Naive thymus-derived CD4-positive, alpha-beta T cell (primary cell): Measurements from ENCODE around the gene GUCY1B1. TPM values are rescaled to one million over a fixed set of nuclear protein-coding genes. Genes with fewer than 3 reads are reported as not detected.

Experiments
- ATAC-seq: fragments of 150-1000 bp; cut with Tn5 transposase; 2 replicates; pipeline ENCODE4 v1.10.0; 2021; ENCODE audit warnings: mild to moderate bottlenecking, moderate library complexity
- CTCF ChIA-PET: fragments of 350-600 bp; sonication (Branson Sonifier 250); formaldehyde crosslinking; loops from one replicate; lab custom pipeline; 2021; ENCODE audit warnings: antibody characterized with exemption; lab: Charles Lee
- POLR2A ChIA-PET: fragments of 350-600 bp; sonication (Branson Sonifier 250); formaldehyde crosslinking; loops from one replicate; lab custom pipeline; 2021; ENCODE audit warnings: antibody characterized with exemption, inconsistent platforms; lab: Charles Lee
- DNase-seq, 9 donors: peaks; one replicate each; pipeline versions ENCODE4 v3.0.0 to v3.0.0-alpha.2; 2020 to 2022; ENCODE audit warnings: mixed read lengths in 1 of 9
- H3K27ac ChIP-seq: one replicate; pipeline ENCODE4 v1.7.0; 2013; ENCODE audit warnings: mild to moderate bottlenecking, low read depth, low read length, moderate library complexity
- H3K27me3 ChIP-seq, 2 donors: one replicate each; pipeline ENCODE4 v1.7.0; 2013; ENCODE audit warnings: low read length in 2 of 2, mild to moderate bottlenecking in 2 of 2, moderate library complexity in 2 of 2; ENCODE audit not compliant: control insufficient read depth in 2 of 2, insufficient read depth in 2 of 2
- H3K36me3 ChIP-seq, 3 experiments: 1 replicate in 2 of 3; 2 replicates in 1 of 3; pipeline ENCODE4 v1.7.0; 2013; ENCODE audit warnings: low read length in 3 of 3, mild to moderate bottlenecking in 3 of 3, moderate library complexity in 1 of 3; ENCODE audit not compliant: insufficient read depth in 3 of 3, control insufficient read depth in 2 of 3
- H3K4me1 ChIP-seq, 2 donors: one replicate each; pipeline ENCODE4 v1.7.0; 2013; ENCODE audit warnings: low read length in 2 of 2, mild to moderate bottlenecking in 2 of 2, moderate library complexity in 1 of 2; ENCODE audit not compliant: control insufficient read depth in 2 of 2, insufficient read depth in 2 of 2
- H3K4me3 ChIP-seq: 2 replicates; pipeline ENCODE4 v1.7.0; 2013; ENCODE audit warnings: mild to moderate bottlenecking, low read length
- H3K9me3 ChIP-seq, 3 experiments: 1 replicate in 2 of 3; 2 replicates in 1 of 3; pipeline ENCODE4 v1.7.0; 2013; ENCODE audit warnings: low read length in 3 of 3; ENCODE audit not compliant: control insufficient read depth in 2 of 3
- H3K27ac Mint-ChIP-seq, 9 donors: one replicate each; pipeline ENCODE4 v1.8.0; 2020 to 2022; ENCODE audit warnings: mixed read lengths in 9 of 9, mild to moderate bottlenecking in 8 of 9, moderate library complexity in 5 of 9, inconsistent platforms in 2 of 9
- H3K27me3 Mint-ChIP-seq, 5 donors: one replicate each; pipeline ENCODE4 v1.8.0; 2021 to 2022; ENCODE audit warnings: mixed read lengths in 5 of 5, mild to moderate bottlenecking in 1 of 5
- H3K36me3 Mint-ChIP-seq, 5 donors: one replicate each; pipeline ENCODE4 v1.8.0; 2020 to 2022; ENCODE audit warnings: mixed read lengths in 5 of 5, mild to moderate bottlenecking in 3 of 5, inconsistent platforms in 1 of 5
- H3K4me1 Mint-ChIP-seq, 7 donors: one replicate each; pipeline ENCODE4 v1.8.0; 2020 to 2022; ENCODE audit warnings: mixed read lengths in 7 of 7, mild to moderate bottlenecking in 3 of 7, inconsistent platforms in 1 of 7
- H3K4me3 Mint-ChIP-seq, 10 donors: one replicate each; pipeline ENCODE4 v1.8.0; 2020 to 2022; ENCODE audit warnings: mild to moderate bottlenecking in 10 of 10, mixed read lengths in 10 of 10, moderate library complexity in 6 of 10, inconsistent platforms in 2 of 10
- H3K9me3 Mint-ChIP-seq, 11 donors: one replicate each; pipeline ENCODE4 v1.8.0; 2020 to 2022; ENCODE audit warnings: mixed read lengths in 11 of 11, mild to moderate bottlenecking in 4 of 11, inconsistent platforms in 1 of 11, moderate library complexity in 1 of 11
- intact Hi-C, 2 donors: fragments of 100-400 bp; cut with micrococcal nuclease; formaldehyde crosslinking; loops; one replicate each; pipeline ENCODE4 v1.15.1; 2023
- polyA plus RNA-seq, 2 donors: library from polyadenylated mRNA; unstranded; fragments of 300-500 nt; fragmentation: Illumina TruSeq; gene quantifications; one replicate each; pipeline ENCODE4 v1.2.3, GENCODE V29; 2021
- total RNA-seq, 6 experiments: library from RNA in 5 of 6; stranded (reverse) in 5 of 6; gene quantifications; 1 replicate in 5 of 6; 2 replicates in 1 of 6; pipeline ENCODE4 v1.2.3 and lab custom pipeline; 2021 to 2026

The GUCY1B1 gene
- total RNA-seq, result 1 to 10 TPM in 1 of 5 experiments, under 1 TPM in 2, not detected in 2; 0.22 to 1.7 (median 0.29) TPM
- polyA plus RNA-seq, result not detected
- total RNA-seq (lab: John Stamatoyannopoulos, UW), result not detected

DNA sequence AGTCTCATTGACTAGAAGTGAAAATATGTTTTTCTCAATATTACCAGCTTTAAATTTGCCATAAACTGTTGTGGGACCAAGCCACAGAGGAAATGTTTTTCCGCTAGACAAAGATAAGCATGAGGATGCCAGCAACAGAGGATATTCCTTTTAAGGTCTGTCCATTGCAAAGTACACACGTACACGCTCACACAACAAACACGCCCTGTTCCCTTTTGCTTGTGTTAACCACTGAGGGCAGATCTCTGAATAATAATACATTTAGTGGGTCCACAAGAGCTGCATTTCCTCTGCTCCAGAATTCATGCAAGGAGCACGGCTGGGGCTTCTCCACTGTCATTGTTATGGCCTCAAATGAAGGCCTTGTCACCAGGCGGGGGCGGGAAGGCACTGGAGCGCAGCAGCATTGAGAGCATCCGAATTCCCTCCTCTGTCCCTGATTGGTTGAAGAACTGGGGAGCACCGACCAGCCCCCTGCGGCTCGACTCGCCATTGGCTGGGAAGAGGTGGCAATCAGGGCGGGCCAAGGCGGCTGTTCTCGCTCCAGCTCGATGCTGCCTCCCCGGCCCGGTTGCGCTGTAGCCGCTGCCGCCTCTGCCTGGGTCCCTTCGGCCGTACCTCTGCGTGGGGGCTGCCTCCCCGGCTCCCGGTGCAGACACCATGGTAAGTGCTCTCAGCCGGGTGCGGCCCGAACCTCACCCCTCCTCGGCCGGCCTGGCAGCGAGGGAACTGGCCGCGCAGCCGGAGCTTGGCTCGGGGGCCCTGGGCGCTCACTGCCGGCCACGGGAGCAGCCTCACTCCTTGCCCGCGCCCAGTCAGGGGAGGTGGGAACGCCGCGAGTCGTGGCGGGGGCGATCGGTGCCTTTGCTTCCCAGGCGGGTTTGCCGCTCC, at the start of gene GUCY1B1:
TSS of gene GUCY1B1 (plus strand) at position 541 of the 891 bp plus-strand sequence. CDS start at position 661, 120 bp downstream.
- no peaks in the 10 kb centered on the region for H3K9me3 ChIP-seq
- CTCF ChIA-PET, result interaction anchor here (0.6 kb wide), 1 partner anchor 230 kb away, joined by 4 read pairs; no protein-coding TSS in a partner anchor

DNA sequence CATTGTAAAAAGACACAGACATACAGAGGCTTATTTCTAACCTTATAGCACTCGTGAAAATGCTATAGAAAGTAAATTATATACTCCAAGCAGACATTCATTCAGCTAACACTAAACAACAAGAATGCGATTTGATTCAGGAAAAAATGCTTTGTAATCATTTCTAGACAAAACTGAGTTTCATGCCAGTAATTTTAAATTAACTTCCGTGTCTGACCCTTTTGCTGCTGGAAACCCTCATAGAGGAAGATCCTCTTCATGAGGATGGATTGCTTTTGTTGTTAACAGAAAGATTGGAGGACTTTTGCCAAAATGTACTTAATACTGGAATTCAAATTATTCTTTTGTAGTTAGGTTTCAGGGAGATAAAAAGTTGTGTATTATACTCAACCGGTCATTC, 48.9 kb upstream of the GUCY1B1 start:
- no peaks in the 10 kb centered on the region for H3K36me3 ChIP-seq
- H3K27ac ChIP-seq, result no peak overlapping the region
- no peaks in the 10 kb centered on the region for H3K36me3 Mint-ChIP-seq
- ATAC-seq (no peak), DNase-seq (no peak)
- no peak overlapping the region for H3K4me3 Mint-ChIP-seq
- ChIA-PET CTCF (no interaction called here), POLR2A (no interaction called here)
- intact Hi-C loops, result no loop called here
- H3K27me3 ChIP-seq, result no peaks in the 10 kb centered on the region
- H3K4me1 Mint-ChIP-seq, result no peaks in the 10 kb centered on the region
- no peak overlapping the region for H3K4me3 ChIP-seq
- no peaks in the 10 kb centered on the region for H3K4me1 ChIP-seq
- H3K27ac Mint-ChIP-seq, result no peak overlapping the region
- no peaks in the 10 kb centered on the region for H3K9me3 Mint-ChIP-seq
- H3K27me3 Mint-ChIP-seq, result peaks cover 0 to 9% (median 0%) of the 10 kb centered on the region in 5 donors
- no peaks in the 10 kb centered on the region for H3K9me3 ChIP-seq

More for the DNA sequence above, at the start of gene GUCY1B1:
- Mint-ChIP-seq H3K9me3 (peaks cover 0 to 10% (median 0%) of the 10 kb centered on the region in 11 donors), H3K27me3 (peaks cover 17 to 44% (median 32%) of the 10 kb centered on the region in 5 donors), H3K4me1 (peaks cover 6 to 14% (median 10%) of the 10 kb centered on the region in 7 donors), H3K27ac (peak within 1 kb of the TSS in 1 of 9 donors; percentile 53), H3K4me3 (peak within 1 kb of the TSS; percentile 33 to 79 (median 70)), H3K36me3 (peaks cover 0 to 2% (median 0%) of the 10 kb centered on the region in 5 donors)
- intact Hi-C loops, result loop anchor here in 1 of 2 donors (5.0 kb wide), 1 partner anchor 381 kb away; the partner anchor contains the start of gene MAP9
- H3K4me3 ChIP-seq, result no peak within 1 kb of the TSS
- DNase-seq, result peak; percentile 35 to 81 (median 61)
- ATAC-seq, result peak; percentile 98
- no peaks in the 10 kb centered on the region for H3K36me3 ChIP-seq
- peaks cover 0 to 10% of the 10 kb centered on the region in 2 donors for H3K27me3 ChIP-seq
- POLR2A ChIA-PET, result no interaction called here
- no peaks in the 10 kb centered on the region for H3K4me1 ChIP-seq
- H3K27ac ChIP-seq, result no peak within 1 kb of the TSS

DNA sequence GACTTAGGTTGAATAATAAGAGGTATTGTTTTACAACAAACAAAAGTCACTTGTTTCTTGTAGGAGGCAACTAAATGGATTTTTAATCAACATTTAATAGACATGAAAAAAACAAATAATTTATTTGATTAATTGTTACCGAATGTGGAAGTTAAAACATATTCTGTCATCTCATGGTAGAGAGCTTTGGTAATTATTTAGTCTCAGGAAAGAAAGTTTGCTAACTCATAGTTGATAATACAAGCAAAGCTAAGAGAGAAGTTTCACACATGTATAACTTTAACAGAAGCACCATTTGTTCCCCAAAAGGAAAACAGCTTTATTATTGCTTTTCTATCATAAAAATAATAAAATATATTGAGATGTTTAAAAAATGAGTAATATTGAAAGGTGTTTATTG, 47.3 kb upstream of the GUCY1B1 start:
- no peak overlapping the region for H3K4me3 Mint-ChIP-seq
- Histone ChIP-seq H3K4me1 (no peaks in the 10 kb centered on the region), H3K4me3 (no peak overlapping the region), H3K27me3 (no peaks in the 10 kb centered on the region), H3K27ac (no peak overlapping the region), H3K9me3 (no peaks in the 10 kb centered on the region), H3K36me3 (no peaks in the 10 kb centered on the region)
- no peak for DNase-seq
- ChIA-PET CTCF (interaction anchor here (0.7 kb wide), 1 partner anchor 9 kb away, joined by 4 read pairs; no protein-coding TSS in a partner anchor), POLR2A (no interaction called here)
- no peaks in the 10 kb centered on the region for H3K36me3 Mint-ChIP-seq
- H3K27ac Mint-ChIP-seq, result no peak overlapping the region
- peaks cover 0 to 4% (median 0%) of the 10 kb centered on the region in 11 donors for H3K9me3 Mint-ChIP-seq
- ATAC-seq, result no peak
- peaks cover 0 to 19% (median 0%) of the 10 kb centered on the region in 5 donors for H3K27me3 Mint-ChIP-seq
- intact Hi-C loops, result no loop called here
- no peaks in the 10 kb centered on the region for H3K4me1 Mint-ChIP-seq

DNA sequence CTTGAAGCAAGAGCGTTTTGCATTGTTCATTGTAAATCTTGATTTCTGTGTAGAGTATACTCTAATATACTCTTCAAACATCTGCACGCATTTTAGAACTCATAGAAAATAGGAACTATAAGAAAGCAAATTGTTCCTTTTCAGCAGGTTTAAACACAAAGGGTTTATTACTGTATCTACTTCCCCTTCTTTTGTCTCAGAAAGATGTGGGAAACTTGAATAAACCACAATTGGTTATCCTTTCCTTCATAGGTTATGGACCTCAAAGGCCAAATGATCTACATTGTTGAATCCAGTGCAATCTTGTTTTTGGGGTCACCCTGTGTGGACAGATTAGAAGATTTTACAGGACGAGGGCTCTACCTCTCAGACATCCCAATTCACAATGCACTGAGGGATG, 46.0 kb upstream of the GUCY1B1 start:
- ChIA-PET POLR2A (no interaction called here), CTCF (no interaction called here)
- no peak overlapping the region for H3K4me3 ChIP-seq
- Mint-ChIP-seq H3K27ac (no peak overlapping the region), H3K4me3 (no peak overlapping the region), H3K27me3 (peaks cover 0 to 19% (median 0%) of the 10 kb centered on the region in 5 donors), H3K4me1 (no peaks in the 10 kb centered on the region), H3K36me3 (no peaks in the 10 kb centered on the region), H3K9me3 (peaks cover 0 to 7% (median 0%) of the 10 kb centered on the region in 11 donors)
- H3K4me1 ChIP-seq, result no peaks in the 10 kb centered on the region
- DNase-seq, result no peak
- H3K27ac ChIP-seq, result no peak overlapping the region
- peak; percentile 8 for ATAC-seq
- no peaks in the 10 kb centered on the region for H3K9me3 ChIP-seq
- intact Hi-C loops, result no loop called here
- H3K27me3 ChIP-seq, result no peaks in the 10 kb centered on the region
- H3K36me3 ChIP-seq, result no peaks in the 10 kb centered on the region

DNA sequence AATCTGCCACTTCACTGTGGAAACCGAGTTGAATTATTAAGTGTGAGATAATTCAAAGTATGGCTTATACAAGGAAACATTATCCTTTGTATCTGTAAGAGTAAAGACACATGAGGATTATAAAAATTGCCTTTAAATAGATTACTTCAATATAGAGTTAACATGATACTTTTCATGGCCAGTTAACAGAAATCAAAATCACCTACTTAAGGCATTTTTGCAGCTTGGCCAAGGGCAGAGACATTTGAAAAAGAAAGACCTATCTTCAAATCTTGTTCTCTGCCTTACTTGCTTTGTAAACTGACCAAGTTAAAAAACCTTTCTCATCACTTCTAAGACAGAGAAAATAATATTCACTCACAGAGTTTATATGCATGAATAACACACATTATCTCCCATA, 44.9 kb upstream of the GUCY1B1 start:
- POLR2A ChIA-PET, result no interaction called here

DNA sequence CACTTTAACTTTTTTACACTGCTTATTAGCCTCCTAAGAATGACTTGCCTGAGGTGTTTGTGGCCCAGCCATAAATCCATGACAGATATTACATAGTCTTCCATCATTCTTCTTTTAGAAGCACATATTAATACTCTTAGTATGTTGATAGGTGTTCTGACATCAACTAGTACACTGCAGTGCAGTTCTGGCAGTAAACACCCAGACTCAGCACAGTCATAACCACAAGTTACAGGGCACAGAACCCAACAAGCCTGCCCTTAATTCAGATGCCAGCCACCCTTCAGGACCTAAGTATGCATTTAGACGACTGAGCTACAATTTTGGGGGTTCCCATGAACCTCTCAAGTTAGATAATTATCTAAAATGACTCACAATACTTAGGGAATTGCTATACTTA, 36.5 kb upstream of the GUCY1B1 start:
- DNase-seq (no peak), ATAC-seq (no peak)
- peaks cover 0 to 1% (median 0%) of the 10 kb centered on the region in 7 donors for H3K4me1 Mint-ChIP-seq
- Histone ChIP-seq H3K36me3 (no peaks in the 10 kb centered on the region), H3K27ac (no peak overlapping the region), H3K4me3 (no peak overlapping the region), H3K4me1 (no peaks in the 10 kb centered on the region), H3K27me3 (no peaks in the 10 kb centered on the region), H3K9me3 (no peaks in the 10 kb centered on the region)
- H3K9me3 Mint-ChIP-seq, result peaks cover 0 to 3% (median 0%) of the 10 kb centered on the region in 11 donors
- POLR2A ChIA-PET, result no interaction called here
- intact Hi-C loops, result no loop called here
- H3K4me3 Mint-ChIP-seq, result no peak overlapping the region
- CTCF ChIA-PET, result no interaction called here
- no peaks in the 10 kb centered on the region for H3K36me3 Mint-ChIP-seq
- no peak overlapping the region for H3K27ac Mint-ChIP-seq
- peaks cover 0 to 9% (median 5%) of the 10 kb centered on the region in 5 donors for H3K27me3 Mint-ChIP-seq

More for the DNA sequence above, 44.9 kb upstream of the GUCY1B1 start:
- H3K4me1 Mint-ChIP-seq, result no peaks in the 10 kb centered on the region
- no peak overlapping the region for H3K27ac Mint-ChIP-seq
- intact Hi-C loops, result no loop called here
- H3K36me3 Mint-ChIP-seq, result no peaks in the 10 kb centered on the region
- H3K9me3 ChIP-seq, result no peaks in the 10 kb centered on the region
- H3K9me3 Mint-ChIP-seq, result peaks cover 0 to 7% (median 0%) of the 10 kb centered on the region in 11 donors
- DNase-seq, result no peak
- no peak for ATAC-seq
- CTCF ChIA-PET, result no interaction called here
- no peaks in the 10 kb centered on the region for H3K4me1 ChIP-seq
- H3K4me3 Mint-ChIP-seq, result no peak overlapping the region
- no peaks in the 10 kb centered on the region for H3K27me3 ChIP-seq
- H3K36me3 ChIP-seq, result no peaks in the 10 kb centered on the region
- no peak overlapping the region for H3K27ac ChIP-seq
- H3K27me3 Mint-ChIP-seq, result peaks cover 0 to 21% (median 0%) of the 10 kb centered on the region in 5 donors
- no peak overlapping the region for H3K4me3 ChIP-seq
